Fibroblast of lung (primary cell): ENCODE data around the gene GRK1. TPM values are rescaled to one million over a fixed set of nuclear protein-coding genes. Genes with fewer than 3 reads are reported as not detected.

Experiments
- DNase-seq, 2 donors: peaks; one replicate each; pipeline versions ENCODE4 v3.0.0 to v3.0.0-alpha.2; 2010; ENCODE audit warnings: low read depth in 2 of 2
- H2AFZ ChIP-seq: 2 replicates; pipeline ENCODE4 v1.5.1; 2012; ENCODE audit warnings: low read length, control low read depth, inconsistent platforms
- H3K27ac ChIP-seq: 2 replicates; pipeline ENCODE4 v1.5.1; 2011; ENCODE audit warnings: low read length, control low read depth; ENCODE audit not compliant: insufficient read depth
- H3K27me3 ChIP-seq: 2 replicates; pipeline ENCODE4 v1.5.1; 2011; ENCODE audit warnings: mild to moderate bottlenecking, low read length; ENCODE audit not compliant: control insufficient read depth, insufficient read depth
- H3K36me3 ChIP-seq: 2 replicates; pipeline ENCODE4 v1.5.1; 2011; ENCODE audit warnings: low read length; ENCODE audit not compliant: control insufficient read depth, insufficient read depth
- H3K4me1 ChIP-seq: 2 replicates; pipeline ENCODE4 v1.5.1; 2011; ENCODE audit warnings: low read length; ENCODE audit not compliant: control insufficient read depth, insufficient read depth; ENCODE audit errors: extremely low read depth
- H3K4me2 ChIP-seq: 2 replicates; pipeline ENCODE4 v1.5.1; 2011; ENCODE audit warnings: low read length, control low read depth; ENCODE audit not compliant: insufficient read depth; ENCODE audit errors: extremely low read depth
- H3K4me3 ChIP-seq, 4 experiments: fragments of 200-600 bp in 1 of 4; sonication (generic) in 1 of 4; replicated peaks in 1 of 4; 2 replicates each; pipeline ENCODE4 v1.5.1; 2011 to 2016; ENCODE audit warnings: low read length in 4 of 4, low read depth in 3 of 4, mild to moderate bottlenecking in 3 of 4, control low read depth in 2 of 4, inconsistent platforms in 1 of 4, mixed read lengths in 1 of 4; ENCODE audit not compliant: insufficient read depth in 1 of 4; ENCODE audit errors: control extremely low read depth in 1 of 4
- H3K79me2 ChIP-seq: 2 replicates; pipeline ENCODE4 v1.5.1; 2012; ENCODE audit warnings: mild to moderate bottlenecking, low read length, inconsistent platforms; ENCODE audit not compliant: control insufficient read depth, insufficient read depth
- H3K9ac ChIP-seq: 2 replicates; pipeline ENCODE4 v1.5.1; 2011; ENCODE audit warnings: mild to moderate bottlenecking, low read length, control low read depth; ENCODE audit not compliant: insufficient read depth
- H3K9me3 ChIP-seq: 2 replicates; pipeline ENCODE4 v1.5.1; 2012; ENCODE audit warnings: low read depth, low read length; ENCODE audit not compliant: control insufficient read depth, insufficient read depth
- H4K20me1 ChIP-seq: 2 replicates; pipeline ENCODE4 v1.5.1; 2011; ENCODE audit warnings: low read length; ENCODE audit not compliant: control insufficient read depth, insufficient read depth; ENCODE audit errors: extremely low read depth
- CTCF ChIP-seq, 2 donors: IDR thresholded peaks in 1 of 2; conservative IDR thresholded peaks in 1 of 2; 1 replicate in 1 of 2; 2 replicates in 1 of 2; pipeline ENCODE4 v1.5.1; 2011 to 2012; ENCODE audit warnings: low read length in 2 of 2, control low read depth in 1 of 2, inconsistent platforms in 1 of 2, low read depth in 1 of 2, mild to moderate bottlenecking in 1 of 2
- EZH2 ChIP-seq: IDR thresholded peaks from 2 replicates; pipeline ENCODE4 v1.5.1; 2012; ENCODE audit warnings: low read length, control low read depth, mild to moderate bottlenecking; ENCODE audit errors: missing control alignments
- polyA plus RNA-seq, 2 donors: library from polyadenylated mRNA; depleted of rRNA in 1 of 2; stranded (reverse) in 1 of 2; unstranded in 1 of 2; fragments of >200 nt; gene quantifications; 2 replicates each; pipeline ENCODE4 v1.2.1, GENCODE V29; 2011 to 2012; ENCODE audit warnings: missing spikeins in 1 of 2
- total RNA-seq: library from RNA; depleted of rRNA; stranded (reverse); fragments of >200 nt; gene quantifications from 2 replicates; pipeline ENCODE4 v1.2.1, GENCODE V29; 2014

The GRK1 gene
- total and polyA plus RNA-seq, 2 donors (not counting 1 experiment from before 2014, with no cell fraction given): 0.17 TPM; not detected in 1

- H3K9me3 ChIP-seq: no peaks in the 10 kb centered on the region
- TF ChIP-seq EZH2: no peak
- TF ChIP-seq CTCF (conservative IDR thresholded peaks at IDR 0.05 in 1 of 2, IDR thresholded peaks at IDR 0.05 in 1 of 2; ENCODE audit: low read depth in 1 of 2, low read length in 2 of 2): no peak
- no peak overlapping the region for H3K27ac ChIP-seq
- H4K20me1 ChIP-seq: no peaks in the 10 kb centered on the region
- no peak overlapping the region for H2AFZ ChIP-seq
- no peaks in the 10 kb centered on the region for H3K27me3 ChIP-seq
- no peak for DNase-seq
- H3K4me2 ChIP-seq: no peak overlapping the region
- no peaks in the 10 kb centered on the region for H3K4me1 ChIP-seq
- no peaks in the 10 kb centered on the region for H3K36me3 ChIP-seq
- H3K9ac ChIP-seq: no peak overlapping the region
- H3K4me3 ChIP-seq: no peak overlapping the region
- no peaks in the 10 kb centered on the region for H3K79me2 ChIP-seq
Observed at GRCh38 chr13:113650275-113650674, 16.7 kb upstream of the GRK1 start.

- H3K36me3 ChIP-seq: no peaks in the 10 kb centered on the region
- DNase-seq: no peak
- H3K4me3 ChIP-seq: no peak overlapping the region
- H3K27ac ChIP-seq: no peak overlapping the region
- H4K20me1 ChIP-seq: no peaks in the 10 kb centered on the region
- H3K27me3 ChIP-seq: no peaks in the 10 kb centered on the region
- TF ChIP-seq EZH2: no peak
- TF ChIP-seq CTCF (conservative IDR thresholded peaks at IDR 0.05 in 1 of 2, IDR thresholded peaks at IDR 0.05 in 1 of 2; ENCODE audit: low read depth in 1 of 2, low read length in 2 of 2): no peak
- no peak overlapping the region for H3K9ac ChIP-seq
- no peak overlapping the region for H2AFZ ChIP-seq
- no peak overlapping the region for H3K4me2 ChIP-seq
- no peaks in the 10 kb centered on the region for H3K79me2 ChIP-seq
- H3K4me1 ChIP-seq: no peaks in the 10 kb centered on the region
- no peaks in the 10 kb centered on the region for H3K9me3 ChIP-seq
Observed at GRCh38 chr13:113650731-113651148, 16.3 kb upstream of the GRK1 start.

DNA sequence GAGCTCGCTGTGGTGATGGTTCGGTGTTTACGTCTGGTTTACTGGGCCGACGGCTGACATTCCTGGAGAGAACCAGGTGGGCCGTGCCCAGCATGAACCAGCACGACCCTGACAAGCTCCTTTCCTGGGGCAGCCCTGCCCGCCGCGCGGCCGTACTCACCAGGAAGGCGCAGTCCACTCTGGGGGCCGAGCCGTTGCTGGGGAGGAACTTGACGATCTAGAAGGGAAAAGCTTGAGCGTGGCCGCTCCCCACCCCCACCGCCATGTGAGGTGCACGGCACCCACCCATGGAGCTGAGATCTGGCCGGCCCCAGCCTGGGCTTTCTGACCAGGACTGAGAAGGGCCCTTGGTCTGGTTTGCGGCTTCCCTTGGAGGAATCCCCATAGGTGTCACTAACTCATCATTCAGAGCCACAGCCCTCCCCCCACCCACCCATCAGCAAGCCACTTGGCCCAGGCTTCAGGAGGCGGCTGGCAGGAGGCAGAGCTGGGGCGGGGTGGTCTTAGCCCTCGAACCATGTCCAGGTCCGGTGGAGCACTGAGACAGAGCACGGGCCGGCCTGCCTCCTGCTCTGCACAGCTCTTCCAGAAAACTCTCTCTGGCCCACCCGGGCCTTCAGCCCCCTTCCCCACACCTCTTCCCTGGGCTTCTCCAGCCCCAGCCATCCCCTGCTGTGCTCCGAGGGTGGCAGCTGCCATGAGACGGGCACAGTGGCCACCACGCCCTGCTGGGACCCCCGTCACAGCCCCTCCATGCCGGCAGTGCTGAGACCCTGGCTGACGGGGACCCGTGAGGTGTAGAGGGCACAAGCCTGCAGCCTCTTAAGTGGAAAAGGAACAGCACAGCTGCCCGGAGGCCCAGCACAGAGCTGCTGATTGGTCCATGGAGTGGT is 15.3 kb upstream of the GRK1 start:
- H4K20me1 ChIP-seq: no peaks in the 10 kb centered on the region
- no peaks in the 10 kb centered on the region for H3K27me3 ChIP-seq
- H3K4me3 ChIP-seq: no peak overlapping the region
- H3K4me1 ChIP-seq: no peaks in the 10 kb centered on the region
- no peak overlapping the region for H3K4me2 ChIP-seq
- H3K9ac ChIP-seq: no peak overlapping the region
- DNase-seq: no peak
- no peaks in the 10 kb centered on the region for H3K79me2 ChIP-seq
- TF ChIP-seq CTCF (conservative IDR thresholded peaks at IDR 0.05 in 1 of 2, IDR thresholded peaks at IDR 0.05 in 1 of 2; ENCODE audit: low read depth in 1 of 2, low read length in 2 of 2): no peak
- TF ChIP-seq EZH2: no peak
- H3K27ac ChIP-seq: no peak overlapping the region
- H3K9me3 ChIP-seq: no peaks in the 10 kb centered on the region
- no peaks in the 10 kb centered on the region for H3K36me3 ChIP-seq
- H2AFZ ChIP-seq: no peak overlapping the region
